NCI-H2227 treated with DMSO at 0.1 percent for 48 hours (cell line): ENCODE results near the gene TMEM62.
"Not testable (repeated sequence)": the region's sequence is repeated elsewhere in the genome, so short reads cannot be mapped to it uniquely, and the experiment has no call there.

ENCODE experiments used
- DNase-seq: peaks from one replicate; lab custom pipeline; 2025; lab: John Stamatoyannopoulos, UW

Gene TMEM62

GRCh38 chr15:43177147-43177546, 43.8 kb downstream of the TMEM62 start:
- not testable (repeated sequence) for DNase-seq

- no peak for DNase-seq
Measured at GRCh38 chr15:43183270-43183669, 49.9 kb downstream of the TMEM62 start.

GRCh38 chr15:43184407-43185124, 51.2 kb downstream of the TMEM62 start:
- DNase-seq, result no peak

DNA sequence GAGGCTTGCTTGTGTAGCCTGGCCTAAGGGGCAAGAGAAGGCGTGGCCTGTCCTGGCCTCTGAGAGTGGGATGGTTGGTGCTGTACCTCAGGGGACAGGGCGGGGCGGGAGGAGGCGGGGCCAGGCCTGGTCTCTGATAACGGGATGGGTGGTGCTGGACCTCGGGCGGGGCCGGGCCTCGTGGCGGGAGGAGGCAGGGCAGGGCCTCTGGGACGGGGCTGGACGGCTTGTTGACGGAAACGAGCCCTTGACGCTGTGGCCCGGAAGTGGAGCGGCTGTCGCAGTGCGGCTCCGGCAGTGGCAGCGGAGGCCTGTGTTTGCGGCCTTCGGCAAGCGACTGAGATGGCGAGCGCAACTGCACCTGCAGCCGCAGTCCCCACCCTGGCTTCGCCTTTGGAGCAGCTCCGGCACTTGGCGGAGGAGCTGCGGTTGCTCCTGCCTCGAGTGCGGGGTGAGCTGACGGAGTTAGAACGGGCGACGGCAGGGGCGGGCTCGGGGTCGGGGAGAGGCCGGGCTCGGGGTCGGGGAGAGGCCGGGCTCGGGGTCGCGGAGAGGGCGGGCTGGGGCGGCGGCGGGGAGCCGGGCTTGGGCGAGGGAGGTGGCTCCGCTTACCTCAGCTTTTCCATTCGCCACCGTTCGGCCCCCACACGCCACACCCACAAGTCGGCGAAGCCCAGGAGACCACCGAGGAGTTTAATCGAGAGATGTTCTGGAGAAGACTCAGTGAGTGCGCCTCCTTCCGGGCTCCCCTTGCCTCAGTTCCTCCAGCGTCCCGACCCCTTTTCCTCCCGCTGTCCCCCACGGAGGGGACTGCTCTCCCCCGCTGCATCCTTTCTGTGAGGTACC, 52.0 kb downstream of the TMEM62 start, which contains the start of gene CCNDBP1:
Gene CCNDBP1, plus strand, starts transcription at position 247 of the 846 bp plus-strand sequence. Its CDS starts 96 bp downstream, at position 343.
- peak; percentile 57 for DNase-seq

DNA sequence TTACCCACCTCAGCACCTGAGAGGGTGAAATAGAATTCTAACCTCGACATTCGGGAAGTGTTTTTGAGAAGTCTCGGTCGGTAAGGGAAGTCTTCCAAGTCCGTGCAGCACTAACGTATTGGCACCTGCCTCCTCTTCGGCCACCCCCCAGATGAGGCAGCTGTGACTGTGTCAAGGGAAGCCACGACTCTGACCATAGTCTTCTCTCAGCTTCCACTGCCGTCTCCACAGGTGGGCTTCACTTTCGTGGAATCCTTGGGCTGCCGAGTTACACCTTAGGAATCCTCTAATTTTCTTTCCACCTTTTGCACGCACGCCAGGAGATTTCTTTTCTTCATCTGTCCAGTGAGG, 52.6 kb downstream of the TMEM62 start:
- DNase-seq, result no peak

DNA sequence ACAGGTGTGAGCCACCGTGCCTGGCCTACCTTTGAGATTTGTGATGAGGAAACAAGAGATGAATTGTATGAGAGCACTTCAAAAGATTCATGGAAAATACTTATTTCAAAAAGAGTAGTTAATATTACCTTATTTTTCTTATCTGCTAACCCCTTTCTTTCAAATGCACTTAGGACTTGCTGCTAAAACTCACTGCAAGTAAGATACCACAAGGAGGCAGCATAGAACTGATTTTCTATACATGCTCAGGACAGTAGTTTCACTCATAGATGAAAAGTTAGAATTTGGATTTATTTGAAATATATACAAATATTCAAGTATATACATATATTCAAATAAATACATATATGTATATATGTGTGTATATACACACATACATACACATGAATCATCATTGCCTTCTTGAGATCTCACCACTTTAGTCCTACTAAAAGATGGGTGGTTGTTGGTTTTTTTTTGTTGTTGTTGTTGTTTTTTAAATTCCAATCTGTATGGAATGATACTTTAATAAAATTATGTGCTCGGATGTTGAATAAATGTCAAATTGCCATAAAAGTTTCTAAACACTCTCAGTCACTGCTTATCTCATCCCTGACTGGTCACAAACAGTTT, 54.3 kb downstream of the TMEM62 start:
- peak; percentile 23 for DNase-seq

DNA sequence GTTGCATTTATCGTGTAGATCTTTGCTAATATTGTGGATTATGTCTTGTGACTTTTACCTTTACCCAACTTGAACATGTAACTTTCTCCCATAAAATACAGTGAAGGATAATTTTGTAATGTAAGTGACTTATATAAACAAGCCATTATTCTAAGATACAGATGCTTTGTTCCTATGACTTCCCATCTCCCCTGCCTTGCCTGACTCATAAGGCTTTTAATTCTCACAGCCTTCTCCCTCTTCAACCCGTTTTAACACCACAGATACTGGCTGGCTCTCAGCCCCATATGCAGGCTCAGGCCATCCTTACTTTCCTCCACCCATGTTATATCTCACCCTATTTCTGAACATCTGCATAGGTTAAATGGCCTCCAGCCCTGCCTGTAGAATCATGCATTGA, 55.9 kb downstream of the TMEM62 start:
- DNase-seq, result no peak

GRCh38 chr15:43190178-43190577, 56.8 kb downstream of the TMEM62 start:
- no peak for DNase-seq

- no peak for DNase-seq
Measured at GRCh38 chr15:43193710-43194109, 60.3 kb downstream of the TMEM62 start.

DNA sequence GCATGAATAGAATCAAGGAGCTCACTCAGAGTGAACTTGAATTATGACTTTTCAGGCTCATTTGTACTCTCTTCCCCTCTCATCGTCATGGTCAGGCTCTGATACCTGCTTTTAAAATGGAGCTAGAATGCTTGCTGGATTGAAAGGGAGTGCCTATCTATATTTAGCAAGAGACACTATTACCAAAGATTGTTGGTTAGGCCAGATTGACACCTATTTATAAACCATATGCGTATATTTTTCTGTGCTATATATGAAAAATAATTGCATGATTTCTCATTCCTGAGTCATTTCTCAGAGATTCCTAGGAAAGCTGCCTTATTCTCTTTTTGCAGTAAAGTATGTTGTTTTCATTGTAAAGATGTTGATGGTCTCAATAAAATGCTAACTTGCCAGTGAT, 61.4 kb downstream of the TMEM62 start:
- no peak for DNase-seq

DNA sequence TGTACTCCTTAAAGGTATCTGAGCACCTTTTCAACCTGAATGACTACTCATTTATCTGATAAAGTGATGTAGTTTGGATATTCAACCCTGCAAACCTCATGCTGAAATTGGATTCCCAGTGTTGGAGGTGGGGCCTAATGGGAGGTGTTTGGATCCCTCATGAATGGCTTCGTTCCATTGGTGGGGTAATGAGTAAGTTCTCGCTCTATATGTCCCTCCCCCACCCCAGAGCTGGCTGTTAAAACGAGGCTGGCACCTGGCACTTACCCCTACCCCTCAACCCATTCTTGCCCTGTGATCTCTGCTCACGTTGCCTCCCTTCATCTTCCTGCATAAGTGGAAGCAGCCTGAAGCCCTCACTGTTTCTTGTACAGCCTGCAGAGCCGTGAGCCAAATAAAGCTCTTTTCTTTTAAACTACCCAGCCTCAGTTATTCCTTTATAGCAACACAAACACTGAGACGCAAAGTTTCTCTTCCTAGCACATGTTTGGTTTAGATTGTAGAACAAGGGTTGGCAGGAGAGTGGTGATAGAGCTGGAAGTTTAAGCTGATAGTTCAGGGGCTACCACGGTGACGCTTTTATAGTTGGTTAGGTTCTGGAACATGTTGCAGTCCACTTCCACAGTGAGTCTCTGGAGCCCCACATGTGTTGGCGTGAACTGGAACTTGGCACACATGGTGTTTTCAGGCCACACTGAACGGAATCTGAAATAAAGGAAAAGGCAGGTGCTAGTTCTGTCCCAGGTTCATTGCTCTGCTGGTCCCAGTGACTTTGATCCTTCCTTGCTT, 63.6 kb downstream of the TMEM62 start:
- no peak for DNase-seq

DNA sequence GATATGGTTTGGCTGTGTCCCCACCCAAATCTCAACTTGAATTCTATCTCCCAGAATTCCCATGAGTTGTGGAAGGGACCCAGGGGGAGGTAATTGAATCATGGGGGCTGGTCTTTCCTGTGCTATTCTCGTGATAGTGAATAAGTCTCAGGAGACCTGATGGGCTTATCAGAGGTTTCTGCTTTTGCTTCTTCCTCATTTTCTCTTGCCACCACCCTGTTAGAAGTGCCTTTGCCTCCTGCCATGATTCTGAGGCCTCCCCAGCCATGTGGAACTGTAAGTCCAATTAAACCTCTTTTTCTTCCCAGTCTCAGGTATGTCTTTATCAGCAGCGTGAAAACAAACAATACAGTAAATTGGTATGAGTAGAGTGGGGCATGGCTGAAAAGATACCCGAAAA, 64.4 kb downstream of the TMEM62 start:
- DNase-seq, result not testable (repeated sequence)

DNA sequence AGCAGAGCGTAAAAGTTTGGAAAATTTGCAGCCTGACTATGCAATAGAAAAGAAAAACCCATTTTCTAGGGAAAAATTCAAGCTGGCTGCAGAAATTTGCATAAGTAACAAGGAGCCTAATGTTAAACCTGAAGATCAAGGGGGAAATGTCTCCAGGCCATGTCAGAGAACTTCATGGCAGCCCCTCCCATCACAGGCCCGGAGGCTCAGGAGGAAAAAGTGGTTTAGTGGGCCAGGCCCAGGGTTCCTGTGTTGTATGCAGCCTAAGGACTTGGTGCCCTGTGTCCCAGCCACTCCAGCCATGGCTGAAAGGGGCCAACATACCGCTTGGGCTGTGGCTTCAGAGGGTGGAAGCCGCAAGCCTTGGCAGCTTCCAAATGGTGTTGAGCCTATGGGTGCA, 65.2 kb downstream of the TMEM62 start:
- not testable (repeated sequence) for DNase-seq

GRCh38 chr15:43198992-43199391, 65.6 kb downstream of the TMEM62 start:
- no peak for DNase-seq

DNA sequence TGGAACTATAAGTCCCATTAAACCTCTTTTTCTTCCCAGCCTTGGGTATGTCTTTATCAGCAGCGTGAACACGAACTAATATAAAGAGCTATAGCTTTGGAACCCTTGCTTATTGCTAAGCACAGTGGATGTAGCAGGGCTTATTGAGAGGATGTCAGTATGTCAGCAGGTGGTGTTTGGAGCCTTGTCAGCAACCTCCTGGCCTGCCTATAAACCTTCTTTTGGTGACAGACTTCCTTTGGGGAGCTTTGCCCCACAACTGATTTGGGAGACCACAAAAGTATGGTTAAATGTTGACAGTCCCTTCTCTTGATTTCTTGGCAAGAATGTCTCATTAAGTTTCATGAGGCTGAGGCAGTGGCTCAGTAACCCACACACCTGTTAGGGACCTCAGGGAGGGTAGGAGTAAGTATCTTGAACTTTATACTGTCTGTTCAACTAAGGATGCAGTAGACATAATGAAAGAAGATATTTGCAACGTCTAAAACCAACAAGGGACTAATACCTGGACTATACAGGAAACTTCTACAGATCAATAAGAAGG, 66.6 kb downstream of the TMEM62 start:
- DNase-seq, result no peak

- no peak for DNase-seq
Measured at GRCh38 chr15:43204016-43204901, 70.9 kb downstream of the TMEM62 start.

- no peak for DNase-seq
Measured at GRCh38 chr15:43206054-43206453, 72.7 kb downstream of the TMEM62 start.

DNA sequence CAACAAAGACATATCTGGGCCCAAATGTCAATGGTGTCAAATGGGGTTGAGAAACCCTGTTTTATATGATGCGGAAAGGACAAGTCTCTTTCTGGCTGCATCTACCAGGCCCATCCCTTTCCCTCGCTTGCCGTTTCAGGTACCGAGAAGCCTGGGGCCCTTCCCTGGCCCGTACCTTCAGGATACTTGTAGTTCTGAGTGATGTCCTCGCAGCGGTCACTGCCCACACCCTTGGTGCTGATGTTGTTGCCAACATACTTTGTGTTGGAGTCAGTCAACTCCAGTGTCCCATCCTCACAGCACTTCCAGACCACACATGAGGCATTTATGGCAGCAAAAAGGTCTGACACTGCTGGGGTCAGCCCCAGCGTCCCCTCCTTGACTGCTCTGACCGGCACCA, 73.6 kb downstream of the TMEM62 start:
- DNase-seq, result no peak

GRCh38 chr15:43208052-43209002, 74.9 kb downstream of the TMEM62 start:
- DNase-seq, result no peak
